Smooth muscle cell (in vitro differentiated cells): ENCODE data around the gene OTC. TPM values are rescaled to one million over a fixed set of nuclear protein-coding genes. Genes with fewer than 3 reads are reported as not detected.

ENCODE experiments used
- DNase-seq: peaks from one replicate; lab custom pipeline; 2025; ENCODE audit not compliant: unreplicated experiment; lab: John Stamatoyannopoulos, UW
- H2AFZ ChIP-seq: fragments of 200-600 bp; sonication (generic); 2 replicates; pipeline ENCODE4 v1.6.0; 2016; ENCODE audit warnings: antibody characterized with exemption, low read depth, mild to moderate bottlenecking
- H3F3A ChIP-seq: fragments of 200-600 bp; sonication (generic); 2 replicates; pipeline ENCODE4 v1.6.0; 2017; ENCODE audit warnings: antibody characterized with exemption, low read depth
- H3K27ac ChIP-seq: fragments of 200-600 bp; sonication (generic); 2 replicates; pipeline ENCODE4 v1.5.1; 2016; ENCODE audit warnings: low read depth, mild to moderate bottlenecking
- H3K27me3 ChIP-seq: fragments of 200-600 bp; sonication (generic); 2 replicates; pipeline ENCODE4 v1.6.1; 2016; ENCODE audit warnings: low read depth, mild to moderate bottlenecking
- H3K36me3 ChIP-seq: fragments of 200-600 bp; sonication (generic); 2 replicates; pipeline ENCODE4 v1.5.1; 2016; ENCODE audit warnings: low read depth
- H3K4me1 ChIP-seq: fragments of 200-600 bp; sonication (generic); 2 replicates; pipeline ENCODE4 v1.5.1; 2016; ENCODE audit warnings: low read depth
- H3K4me2 ChIP-seq: fragments of 200-600 bp; sonication (generic); 2 replicates; pipeline ENCODE4 v1.6.0; 2016; ENCODE audit warnings: mild to moderate bottlenecking
- H3K4me3 ChIP-seq: fragments of 200-600 bp; sonication (generic); 2 replicates; pipeline ENCODE4 v1.5.1; 2016; ENCODE audit warnings: mild to moderate bottlenecking
- H3K79me2 ChIP-seq: fragments of 200-600 bp; sonication (generic); 2 replicates; pipeline ENCODE4 v1.6.0; 2016; ENCODE audit warnings: low read depth, mild to moderate bottlenecking
- H3K9ac ChIP-seq: fragments of 200-600 bp; sonication (generic); 2 replicates; pipeline ENCODE4 v1.6.0; 2016; ENCODE audit warnings: low read depth
- H3K9me3 ChIP-seq: fragments of 200-600 bp; sonication (generic); replicated peaks from 2 replicates; pipeline ENCODE4 v1.5.1; 2016; ENCODE audit warnings: low read depth
- H4K20me1 ChIP-seq: fragments of 200-600 bp; sonication (generic); 2 replicates; pipeline ENCODE4 v1.6.0; 2016; ENCODE audit warnings: low read depth
- CTCF ChIP-seq: fragments of 200-600 bp; sonication (generic); IDR thresholded peaks from 2 replicates; pipeline ENCODE4 v1.5.1; 2017; ENCODE audit warnings: borderline replicate concordance, mild to moderate bottlenecking, antibody characterized with exemption; ENCODE audit not compliant: insufficient read depth, poor library complexity, severe bottlenecking
- WGBS: methylation state at CpG from one replicate; pipeline ENCODE4 v1.1.7; 2016; ENCODE audit warnings: low lambda C conversion rate; 5-methylcytosine and 5-hydroxymethylcytosine counted together
- polyA plus RNA-seq: library from polyadenylated mRNA; unstranded; fragments of >200 nt; fragmentation: Nextera tagmentation; extraction: Ambion mirVana; gene quantifications from 2 replicates; pipeline ENCODE4 v1.2.1, GENCODE V29; 2016
- total RNA-seq: library from RNA; depleted of rRNA; stranded (reverse); fragments of >200 nt; gene quantifications from 2 replicates; pipeline ENCODE4 v1.2.3, GENCODE V29; 2014

The OTC gene
- total and polyA plus RNA-seq, 2 experiments from 2014 or later = not detected

DNA sequence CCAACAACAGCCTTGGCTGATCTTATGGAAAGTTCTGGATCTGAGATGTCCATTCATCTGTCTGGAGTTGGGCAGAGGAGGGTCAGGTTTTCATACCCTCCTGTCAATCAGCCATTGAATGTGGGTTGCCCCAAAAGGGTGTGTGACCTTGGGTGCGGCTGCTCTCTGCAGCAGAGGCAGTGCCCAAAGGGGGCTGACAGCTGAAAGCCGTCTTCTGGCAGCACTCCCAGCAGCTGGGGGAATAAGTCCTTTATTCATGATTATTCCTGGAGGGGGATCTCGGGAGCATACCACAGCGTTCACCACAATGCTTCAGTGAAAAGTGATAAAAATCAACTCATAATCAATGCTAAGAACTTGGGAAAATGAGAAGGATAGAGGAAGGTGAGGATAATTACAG, 54.7 kb downstream of the OTC start:
- H3K4me3 ChIP-seq = no peak overlapping the region
- no peaks in the 10 kb centered on the region for H4K20me1 ChIP-seq
- H3K9ac ChIP-seq = no peak overlapping the region
- no peak overlapping the region for H3K4me2 ChIP-seq
- H3K27ac ChIP-seq = no peak overlapping the region
- no peak overlapping the region for H2AFZ ChIP-seq
- no peaks in the 10 kb centered on the region for H3K4me1 ChIP-seq
- no peaks in the 10 kb centered on the region for H3K27me3 ChIP-seq
- DNase-seq = no peak
- H3K36me3 ChIP-seq = no peaks in the 10 kb centered on the region
- TF ChIP-seq CTCF = no peak
- H3K79me2 ChIP-seq = no peaks in the 10 kb centered on the region
- no peaks in the 10 kb centered on the region for H3K9me3 ChIP-seq
- 66% methylated on average over 4 of the region's 4 CpGs for WGBS
- H3F3A ChIP-seq = no peaks in the 10 kb centered on the region

- TF ChIP-seq CTCF = no peak
- no peaks in the 10 kb centered on the region for H4K20me1 ChIP-seq
- H3F3A ChIP-seq = no peaks in the 10 kb centered on the region
- no peaks in the 10 kb centered on the region for H3K79me2 ChIP-seq
- no peak overlapping the region for H2AFZ ChIP-seq
- DNase-seq = no peak
- no peaks in the 10 kb centered on the region for H3K27me3 ChIP-seq
- H3K4me1 ChIP-seq = no peaks in the 10 kb centered on the region
- H3K4me2 ChIP-seq = no peak overlapping the region
- no peaks in the 10 kb centered on the region for H3K36me3 ChIP-seq
- no peak overlapping the region for H3K27ac ChIP-seq
- no peak overlapping the region for H3K9ac ChIP-seq
- H3K9me3 ChIP-seq = no peaks in the 10 kb centered on the region
- H3K4me3 ChIP-seq = no peak overlapping the region
These were observed 56.9 kb downstream of the OTC start for GRCh38 chrX:38409289-38409688.

GRCh38 chrX:38426785-38427184, 74.4 kb downstream of the OTC start:
- Histone ChIP-seq H3K36me3 (no peaks in the 10 kb centered on the region), H3K79me2 (no peaks in the 10 kb centered on the region), H3F3A (no peaks in the 10 kb centered on the region), H4K20me1 (no peaks in the 10 kb centered on the region), H3K4me1 (no peaks in the 10 kb centered on the region), H3K9ac (no peak overlapping the region), H2AFZ (no peak overlapping the region), H3K9me3 (no peaks in the 10 kb centered on the region), H3K27me3 (no peaks in the 10 kb centered on the region), H3K4me2 (no peak overlapping the region), H3K4me3 (no peak overlapping the region), H3K27ac (no peak overlapping the region)
- no peak for TF ChIP-seq CTCF
- no peak for DNase-seq

DNA sequence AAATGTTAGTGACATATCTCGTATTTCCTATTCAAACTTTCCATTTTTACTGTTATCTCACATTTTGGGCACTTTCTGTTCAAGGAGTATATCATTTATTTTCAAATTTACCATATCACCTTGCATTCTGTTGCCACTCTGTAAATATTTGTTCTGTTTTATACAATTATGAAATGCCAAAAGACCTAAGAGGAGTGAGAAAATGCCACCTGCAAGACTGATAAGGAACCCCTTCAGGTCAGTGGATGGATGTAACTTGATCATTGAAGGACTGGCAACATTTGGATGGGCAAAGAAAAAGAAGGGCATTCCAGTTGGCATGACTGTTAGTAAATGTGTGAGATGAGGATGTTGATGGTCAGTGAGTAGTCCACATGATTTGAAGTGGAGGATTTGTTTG, 79.1 kb downstream of the OTC start:
- H3K27ac ChIP-seq = no peak overlapping the region
- H3K79me2 ChIP-seq = no peaks in the 10 kb centered on the region
- no peaks in the 10 kb centered on the region for H3K27me3 ChIP-seq
- H3K9me3 ChIP-seq = no peaks in the 10 kb centered on the region
- no peaks in the 10 kb centered on the region for H3K36me3 ChIP-seq
- no peak for TF ChIP-seq CTCF
- H2AFZ ChIP-seq = no peak overlapping the region
- no peak overlapping the region for H3K4me2 ChIP-seq
- no peaks in the 10 kb centered on the region for H3K4me1 ChIP-seq
- 77% methylated on average over 1 of the region's 1 CpG for WGBS
- no peak for DNase-seq
- no peaks in the 10 kb centered on the region for H4K20me1 ChIP-seq
- no peak overlapping the region for H3K4me3 ChIP-seq
- no peak overlapping the region for H3K9ac ChIP-seq
- H3F3A ChIP-seq = no peaks in the 10 kb centered on the region
